Measurements from ENCODE around the gene GAPDH. TPM values are rescaled to one million over a fixed set of nuclear protein-coding genes. Genes with fewer than 3 reads are reported as not detected.

GAPDH gene
- total and polyA plus RNA-seq, 2 donors (not counting 1 experiment from before 2014, with no cell fraction given), result 499 to 951 TPM

GRCh38 chr12:6562881-6563280 lies 28.6 kb downstream of the GAPDH start:
- CTCF ChIA-PET, result interaction anchor here (0.7 to 5.0 kb wide), 14 partner anchors 9 to 216 kb away, joined by 3 to 52 read pairs (median 4); partner anchors contain the start of genes GAPDH, IFFO1 and MLF2
- no peaks in the 10 kb centered on the region for H3K9me3 ChIP-seq (ENCODE audit: control extremely low read depth in 1 of 3, control insufficient read depth in 2 of 3, insufficient read depth in 1 of 3, low read length in 2 of 3)
- no peak overlapping the region for H3K27ac ChIP-seq (ENCODE audit: low read length in 2 of 2)
- peaks cover 2 to 55% of the 10 kb centered on the region in 2 experiments for H3K36me3 ChIP-seq (replicated peaks in 1 of 2; ENCODE audit: control extremely low read depth in 1 of 2, control insufficient read depth in 1 of 2, extremely low read depth in 1 of 2, insufficient read depth in 2 of 2, low read length in 1 of 2)
- H3K79me2 ChIP-seq (ENCODE audit: control insufficient read depth, insufficient read depth, low read length), result peaks cover 58% of the 10 kb centered on the region
- no peak overlapping the region for H3K4me3 Mint-ChIP-seq
- POLR2A ChIA-PET, result no interaction called here
- no peaks in the 10 kb centered on the region for H3K27me3 Mint-ChIP-seq
- DNase-seq, result no peak
- intact Hi-C loops (cut with micrococcal nuclease), result loop anchor here (2.0 kb wide), 1 partner anchor 262 kb away; no protein-coding TSS in a partner anchor
- peaks cover 25% of the 10 kb centered on the region for H3K4me1 Mint-ChIP-seq
- peaks cover 7 to 15% of the 10 kb centered on the region in 2 donors for H3K4me1 ChIP-seq (ENCODE audit: control insufficient read depth in 2 of 2, insufficient read depth in 2 of 2, low read length in 2 of 2)
- H3K27me3 ChIP-seq (replicated peaks in 1 of 4; ENCODE audit: control extremely low read depth in 1 of 4, control insufficient read depth in 3 of 4, insufficient read depth in 4 of 4, low read length in 3 of 4), result no peaks in the 10 kb centered on the region
- TF ChIP-seq EZH2 (IDR thresholded peaks at IDR 0.05; ENCODE audit: borderline replicate concordance, insufficient read depth, low read depth, low read length, poor library complexity, severe bottlenecking) (no peak), CTCF (IDR thresholded peaks at IDR 0.05) (no peak)
- no peak overlapping the region for H2AFZ ChIP-seq (ENCODE audit: insufficient read depth, low read depth, low read length, poor library complexity, severe bottlenecking)
- no peaks in the 10 kb centered on the region for H3K9me3 Mint-ChIP-seq (ENCODE audit: insufficient read depth)
- no peak for ATAC-seq (ENCODE audit: low read depth)
- peaks cover 27% of the 10 kb centered on the region for H4K20me1 ChIP-seq (ENCODE audit: control insufficient read depth, insufficient read depth, low read length, poor library complexity, severe bottlenecking)
- H3K27ac Mint-ChIP-seq, result no peak overlapping the region
- WGBS (ENCODE audit: insufficient coverage), result 93% methylated on average over 8 of the region's 10 CpGs
- no peak overlapping the region for H3K4me2 ChIP-seq (replicated peaks; ENCODE audit: low read depth, low read length, poor library complexity, severe bottlenecking)
- no peak overlapping the region for H3K4me3 ChIP-seq (ENCODE audit: control extremely low read depth in 1 of 5, extremely low read depth in 1 of 5, insufficient read depth in 1 of 5, low read depth in 2 of 5, low read length in 4 of 5)
- no peak overlapping the region for H3K9ac ChIP-seq (ENCODE audit: low read length)

GRCh38 chr12:6563448-6564050 lies 29.2 kb downstream of the GAPDH start:
- intact Hi-C loops (cut with micrococcal nuclease), result loop anchor here (2.0 kb wide), 1 partner anchor 261 kb away; no protein-coding TSS in a partner anchor
- H3K4me3 Mint-ChIP-seq, result no peak overlapping the region
- no peaks in the 10 kb centered on the region for H3K9me3 Mint-ChIP-seq (ENCODE audit: insufficient read depth)
- Histone ChIP-seq H3K4me1 (ENCODE audit: control insufficient read depth in 2 of 2, insufficient read depth in 2 of 2, low read length in 2 of 2) (peaks cover 7 to 13% of the 10 kb centered on the region in 2 donors), H3K79me2 (ENCODE audit: control insufficient read depth, insufficient read depth, low read length) (peaks cover 60% of the 10 kb centered on the region), H3K9ac (ENCODE audit: low read length) (no peak overlapping the region), H3K4me2 (replicated peaks; ENCODE audit: low read depth, low read length, poor library complexity, severe bottlenecking) (no peak overlapping the region), H2AFZ (ENCODE audit: insufficient read depth, low read depth, low read length, poor library complexity, severe bottlenecking) (no peak overlapping the region), H4K20me1 (ENCODE audit: control insufficient read depth, insufficient read depth, low read length, poor library complexity, severe bottlenecking) (peaks cover 28% of the 10 kb centered on the region), H3K27me3 (replicated peaks in 1 of 4; ENCODE audit: control extremely low read depth in 1 of 4, control insufficient read depth in 3 of 4, insufficient read depth in 4 of 4, low read length in 3 of 4) (no peaks in the 10 kb centered on the region), H3K36me3 (replicated peaks in 1 of 2; ENCODE audit: control extremely low read depth in 1 of 2, control insufficient read depth in 1 of 2, extremely low read depth in 1 of 2, insufficient read depth in 2 of 2, low read length in 1 of 2) (peaks cover 2 to 55% of the 10 kb centered on the region in 2 experiments), H3K4me3 (ENCODE audit: control extremely low read depth in 1 of 5, extremely low read depth in 1 of 5, insufficient read depth in 1 of 5, low read depth in 2 of 5, low read length in 4 of 5) (no peak overlapping the region), H3K9me3 (ENCODE audit: control extremely low read depth in 1 of 3, control insufficient read depth in 2 of 3, insufficient read depth in 1 of 3, low read length in 2 of 3) (no peaks in the 10 kb centered on the region), H3K27ac (ENCODE audit: low read length in 2 of 2) (no peak overlapping the region)
- WGBS (ENCODE audit: insufficient coverage), result 81% methylated on average over 7 of the region's 8 CpGs
- peak; percentile 95 for TF ChIP-seq CTCF (IDR thresholded peaks at IDR 0.05)
- no peak for TF ChIP-seq EZH2 (IDR thresholded peaks at IDR 0.05; ENCODE audit: borderline replicate concordance, insufficient read depth, low read depth, low read length, poor library complexity, severe bottlenecking)
- peak overlapping the region; percentile 10 for H3K27ac Mint-ChIP-seq
- CTCF ChIA-PET, result interaction anchor here (0.7 to 5.0 kb wide), 22 partner anchors 9 to 215 kb away, joined by 3 to 52 read pairs (median 4); partner anchors contain the start of genes GAPDH, IFFO1, LPAR5 and MLF2
- POLR2A ChIA-PET, result no interaction called here
- DNase-seq (peak; percentile 76), ATAC-seq (ENCODE audit: low read depth) (peak; percentile 28)
- H3K4me1 Mint-ChIP-seq, result peaks cover 28% of the 10 kb centered on the region
- H3K27me3 Mint-ChIP-seq, result no peaks in the 10 kb centered on the region

Data from B cell (primary cell).